ENCODE data around the gene SCAMP2.

The SCAMP2 gene

DNA sequence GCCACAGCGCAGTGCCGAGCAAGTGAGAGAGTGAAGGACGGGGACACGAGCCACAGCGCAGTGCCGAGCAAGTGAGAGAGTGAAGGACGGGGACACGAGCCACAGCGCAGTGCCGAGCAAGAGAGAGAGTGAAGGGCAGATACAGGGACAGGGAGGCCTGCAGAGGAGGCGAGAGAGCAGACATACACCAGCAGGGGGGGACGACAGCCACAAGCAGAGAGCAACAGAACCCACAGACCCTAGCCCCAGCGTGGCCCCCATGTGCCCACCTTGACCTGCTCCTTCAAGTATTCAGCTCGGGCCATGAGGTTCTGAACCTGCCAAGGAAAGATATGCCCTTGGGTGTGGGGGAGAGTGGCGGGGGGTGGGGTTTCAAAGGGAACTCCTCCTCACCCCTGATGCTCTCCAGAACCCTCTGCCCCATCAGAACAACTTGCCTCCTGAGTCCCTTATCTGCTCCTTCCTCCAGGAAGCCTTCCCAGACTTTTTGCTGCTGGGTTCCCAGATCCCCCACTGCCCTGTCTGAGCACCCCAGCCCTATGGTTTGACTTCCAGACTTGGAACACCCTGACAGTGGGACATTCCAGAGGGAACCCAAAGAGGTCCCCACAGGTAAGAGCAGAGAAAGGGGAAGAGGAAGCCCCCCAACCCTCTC is 35.6 kb downstream of the SCAMP2 start:
- no peak for DNase-seq (ENCODE audit: low read depth)

DNA sequence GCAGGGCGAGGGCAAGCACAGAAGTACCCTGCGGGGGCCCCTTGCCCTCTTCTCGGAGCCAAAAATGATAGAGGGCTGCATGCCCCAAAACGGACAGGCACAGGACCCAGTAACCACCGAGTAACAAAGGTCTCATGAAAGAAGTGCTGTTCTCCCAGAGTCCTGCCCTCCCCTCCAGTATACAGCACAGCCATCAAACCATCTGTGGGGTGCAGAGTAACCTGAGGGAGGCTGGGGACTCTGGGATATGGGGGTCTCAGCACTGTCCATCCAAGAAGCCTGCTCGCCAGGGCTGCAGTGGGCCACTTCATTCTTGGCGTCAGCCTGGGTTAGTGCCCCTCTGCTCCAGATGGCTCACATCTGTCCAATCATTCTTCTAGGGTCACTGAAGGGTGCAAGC is 36.3 kb downstream of the SCAMP2 start:
- no peak for DNase-seq (ENCODE audit: low read depth)

DNA sequence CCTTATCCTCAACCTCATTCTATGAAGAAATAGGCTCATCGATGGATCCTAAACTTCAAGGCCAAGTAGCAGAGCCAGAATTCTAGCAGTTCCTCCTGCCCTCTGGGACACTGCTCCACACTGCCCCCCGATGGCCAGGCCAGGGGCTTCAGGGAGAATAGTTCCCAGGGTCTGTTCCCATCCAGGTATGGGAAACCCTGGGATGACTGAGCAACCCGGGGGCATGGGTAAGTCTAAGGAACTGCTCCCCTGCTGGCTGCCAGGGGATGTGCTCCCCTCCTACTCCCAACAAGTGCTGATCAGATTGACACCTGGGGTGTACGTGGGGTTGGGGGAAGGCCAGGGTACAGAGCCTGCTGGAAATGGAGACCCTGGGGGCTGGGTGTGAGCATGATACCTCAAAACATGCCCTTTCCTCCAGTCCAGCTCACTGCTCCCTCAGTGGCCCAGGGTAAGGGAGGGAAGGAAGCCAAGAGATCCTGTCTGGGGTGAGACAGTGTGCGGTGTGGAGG is 37.8 kb downstream of the SCAMP2 start:
- peak; percentile 16 for DNase-seq (ENCODE audit: low read depth)

DNA sequence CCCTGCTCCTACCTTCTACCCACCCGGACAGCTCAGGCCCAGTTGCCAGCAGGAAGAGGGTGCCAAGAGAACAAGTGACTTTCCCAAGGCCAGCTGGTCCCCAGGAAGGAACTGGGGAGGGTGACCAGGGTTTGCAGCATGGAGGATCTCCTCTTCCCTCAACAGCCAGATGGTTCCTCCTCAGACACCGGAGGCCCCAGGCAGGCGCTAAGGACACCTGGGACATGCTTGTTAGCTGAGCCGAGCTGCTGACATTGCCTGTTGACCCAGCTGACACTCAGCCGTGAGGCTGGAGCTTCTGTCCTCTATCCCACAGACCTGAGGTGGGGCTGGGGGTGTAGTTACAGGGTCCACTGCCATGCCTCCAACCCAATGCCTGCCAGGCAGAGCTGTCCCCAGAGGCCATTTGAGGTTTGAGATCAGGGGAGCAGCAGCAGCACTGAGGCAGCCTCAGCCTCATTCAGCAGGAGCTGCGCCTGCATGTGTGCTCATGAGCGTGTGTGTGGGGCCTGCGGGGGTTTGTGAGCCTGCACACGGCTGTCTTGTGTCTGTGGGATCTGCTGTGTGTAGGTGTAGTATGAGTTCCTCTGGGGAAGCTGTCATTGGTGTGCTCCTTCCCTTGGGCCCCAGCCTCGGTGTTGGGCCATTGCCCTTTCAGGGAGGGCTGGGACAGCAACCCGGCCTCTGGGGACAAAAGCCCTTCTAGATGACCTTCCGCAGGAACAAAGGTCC is 39.6 kb downstream of the SCAMP2 start:
- DNase-seq (ENCODE audit: low read depth) = no peak

DNA sequence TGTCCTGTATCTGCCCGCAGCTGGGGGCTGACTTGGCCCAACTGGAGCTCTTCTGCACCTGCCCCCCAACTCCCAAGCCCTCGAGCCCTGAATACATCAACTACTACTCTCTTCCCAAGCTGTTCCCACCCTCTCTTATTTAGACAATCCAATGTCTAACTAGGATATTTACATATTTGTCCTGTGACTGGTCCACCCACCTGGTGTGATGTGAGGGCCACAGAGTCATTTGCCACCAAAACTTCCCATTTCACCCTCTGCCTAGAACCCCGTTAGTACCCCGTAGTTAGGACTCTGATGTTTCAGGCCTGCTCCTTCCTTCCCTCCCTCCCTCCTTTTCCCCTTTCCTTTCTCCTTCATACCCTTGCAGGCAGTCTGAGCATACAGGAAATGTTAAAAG is 40.3 kb downstream of the SCAMP2 start:
- no peak for DNase-seq (ENCODE audit: low read depth)

DNA sequence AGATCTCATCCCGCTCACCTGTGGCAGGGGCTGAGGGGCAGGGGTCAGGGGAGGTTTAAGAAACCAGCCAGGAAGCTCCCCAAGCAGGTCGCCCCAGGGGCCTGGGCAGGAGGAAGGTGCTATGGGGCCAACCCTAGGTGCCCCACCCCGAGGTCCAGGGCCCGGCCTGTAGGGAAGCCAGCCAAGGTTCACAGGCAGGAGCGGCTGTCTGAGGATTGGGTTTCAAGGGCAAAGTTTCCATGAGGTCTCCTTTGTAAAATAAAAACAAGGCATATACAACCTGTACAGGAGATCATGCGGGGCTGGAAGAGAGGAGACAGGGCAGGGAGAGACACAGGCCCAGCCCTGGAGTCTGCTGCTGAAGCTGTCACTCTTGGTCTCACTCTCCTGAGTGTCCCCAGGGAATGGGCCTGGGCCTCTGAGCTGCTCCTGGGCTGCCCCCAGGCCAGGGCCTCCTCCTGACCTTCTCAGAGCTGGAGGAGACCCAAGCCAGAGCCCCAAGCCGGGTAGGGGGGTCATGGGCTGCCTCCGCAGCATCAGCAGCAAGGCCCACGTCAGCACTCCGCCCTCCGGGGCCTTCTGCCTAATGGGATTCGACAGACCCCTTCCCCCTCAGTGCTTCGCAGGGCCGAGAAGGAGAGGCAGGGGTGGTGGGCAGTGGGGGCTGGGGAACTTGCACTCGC is 41.2 kb downstream of the SCAMP2 start:
- DNase-seq (ENCODE audit: low read depth) = no peak

DNA sequence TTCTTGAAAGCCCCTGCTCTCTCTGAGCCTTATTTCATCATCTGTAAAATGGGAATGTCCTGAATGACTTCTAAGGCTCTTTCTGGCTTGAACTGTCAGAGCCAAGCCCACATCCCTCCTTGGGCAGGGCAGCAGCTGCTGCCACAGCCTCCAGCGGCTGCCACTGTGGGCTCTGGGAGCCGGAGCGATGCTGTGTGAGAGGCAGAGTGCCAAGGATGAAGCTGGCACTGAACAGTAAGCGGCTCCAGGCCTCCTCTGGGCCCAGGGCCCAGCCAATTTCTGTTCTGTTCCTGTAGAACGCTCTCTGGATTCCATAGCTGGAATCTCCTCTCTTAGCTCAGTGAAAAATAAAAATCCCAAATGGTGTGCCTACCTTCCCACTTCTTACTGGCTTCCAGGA is 42.3 kb downstream of the SCAMP2 start:
- DNase-seq (ENCODE audit: low read depth) = no peak

DNA sequence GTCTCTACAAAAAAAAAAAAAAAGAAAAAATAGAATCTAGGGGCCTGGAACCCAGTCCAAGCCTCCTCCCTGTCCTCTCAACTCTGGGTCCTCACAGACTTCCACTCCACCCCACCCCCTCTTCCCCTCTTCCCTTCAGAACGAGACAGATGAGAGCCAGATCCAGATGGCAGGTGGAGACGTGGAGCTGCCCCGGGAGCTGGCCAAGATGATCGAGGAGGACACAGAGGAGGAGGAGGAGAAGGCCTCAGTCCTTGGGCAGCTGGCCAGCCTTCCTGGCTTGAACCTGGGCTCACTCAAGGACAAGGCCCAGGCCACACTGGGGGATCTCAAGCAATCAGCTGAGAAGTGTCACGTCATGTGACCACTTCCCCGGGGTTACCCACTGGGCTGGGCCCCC is 43.2 kb downstream of the SCAMP2 start:
- no peak for DNase-seq (ENCODE audit: low read depth)

DNA sequence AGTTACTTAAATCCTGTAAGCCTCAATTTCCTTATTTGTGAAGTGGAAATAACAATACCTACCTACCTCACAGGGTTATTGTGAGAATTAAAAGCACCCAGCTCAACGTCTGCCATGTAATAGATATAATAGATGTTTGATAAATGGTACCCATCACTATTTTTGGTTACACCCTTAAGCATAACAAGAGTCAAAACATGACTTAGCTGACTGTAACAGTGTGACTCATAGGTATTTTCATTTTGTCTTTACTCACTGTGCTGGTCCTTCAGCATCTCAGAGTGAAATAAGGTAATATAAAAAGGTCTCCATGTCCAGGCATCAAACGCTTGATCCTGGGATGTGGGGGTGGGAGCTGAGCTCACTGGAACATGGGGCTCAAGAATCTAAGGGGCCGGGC is 43.7 kb downstream of the SCAMP2 start:
- DNase-seq (ENCODE audit: low read depth) = peak; percentile 20

DNA sequence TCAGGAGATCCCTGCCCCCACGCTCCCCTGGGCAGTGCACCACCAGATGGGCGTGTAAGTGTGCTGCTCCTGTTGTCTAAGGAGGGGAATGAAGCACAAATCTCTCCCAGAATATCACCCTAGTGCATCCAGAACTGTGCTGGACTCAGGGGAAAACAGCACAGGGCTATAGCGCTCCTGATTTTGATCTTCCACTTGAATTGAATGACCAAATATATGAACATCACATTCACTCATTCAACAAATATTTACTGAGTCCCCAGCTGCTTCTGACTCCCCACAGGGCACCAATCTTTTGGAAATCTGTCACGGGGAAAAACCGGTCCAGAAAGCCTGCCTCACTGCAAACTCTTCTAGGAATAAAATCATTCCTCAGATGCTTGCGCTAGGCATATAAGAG is 44.3 kb downstream of the SCAMP2 start:
- no peak for DNase-seq (ENCODE audit: low read depth)

DNA sequence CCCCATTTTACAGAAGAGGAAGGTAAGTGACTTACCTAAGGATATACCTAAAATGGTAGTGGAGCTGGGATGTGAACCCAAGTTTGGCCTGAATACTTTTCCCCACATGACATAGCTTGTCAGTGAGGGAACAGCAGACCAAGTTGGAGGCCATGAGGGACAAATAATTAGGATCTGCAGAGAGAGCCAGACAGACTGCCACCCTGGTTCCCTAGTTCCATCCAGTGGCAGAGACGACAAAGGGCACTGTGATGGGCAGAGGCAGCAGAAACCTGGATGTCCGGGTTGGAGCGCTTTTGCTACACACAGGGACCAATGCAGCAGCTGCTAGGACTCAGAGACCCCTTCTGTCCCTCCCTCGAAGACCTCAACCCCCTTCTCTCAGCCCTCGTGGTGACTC is 45.6 kb downstream of the SCAMP2 start:
- no peak for DNase-seq (ENCODE audit: low read depth)

DNA sequence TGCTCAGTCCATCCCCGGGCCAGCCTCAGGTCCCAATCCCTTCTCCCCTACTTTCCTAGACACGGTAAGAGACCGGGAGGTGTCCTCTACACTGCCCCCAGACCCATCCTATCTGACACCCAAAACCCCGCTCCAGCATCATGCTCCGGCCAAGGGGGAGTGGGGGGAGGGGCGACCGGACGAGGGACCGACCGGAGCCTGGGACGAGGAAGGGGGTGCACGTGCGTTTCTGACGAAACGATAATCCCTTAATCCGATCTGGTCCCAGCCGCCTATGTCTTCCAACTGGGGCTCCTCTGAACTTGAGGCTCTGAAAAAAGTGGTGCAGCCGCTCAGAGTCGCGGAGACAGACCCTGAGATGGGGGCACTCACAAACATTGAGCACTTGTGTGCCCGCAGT is 46.2 kb downstream of the SCAMP2 start:
- no peak for DNase-seq (ENCODE audit: low read depth)

DNA sequence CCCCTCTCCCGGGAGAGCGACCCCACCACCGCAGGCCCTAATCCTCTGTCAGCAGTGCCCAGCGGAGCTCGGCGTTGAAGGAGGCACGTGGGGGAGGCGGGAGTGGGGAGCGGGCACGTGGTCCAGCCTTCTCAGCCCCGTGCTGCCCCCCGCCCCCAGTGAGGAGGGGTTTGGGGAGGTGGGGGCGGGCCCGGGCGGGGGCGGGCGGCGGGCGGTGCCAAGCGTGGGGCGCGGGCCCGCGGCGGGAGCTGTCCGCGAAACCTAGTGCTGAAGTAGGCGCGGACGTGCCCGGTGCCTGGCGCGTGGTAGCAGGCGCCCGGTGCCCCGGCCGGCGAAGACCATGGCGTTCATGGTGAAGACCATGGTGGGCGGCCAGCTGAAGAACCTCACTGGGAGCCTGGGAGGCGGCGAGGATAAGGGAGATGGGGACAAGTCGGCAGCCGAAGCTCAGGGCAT is 46.8 kb downstream of the SCAMP2 start, which contains the start of gene CPLX3:
Gene CPLX3, plus strand, starts transcription at position 264 of the 456 bp plus-strand sequence. Its CDS starts 77 bp downstream, at position 341.
- no peak for DNase-seq (ENCODE audit: low read depth)

DNA sequence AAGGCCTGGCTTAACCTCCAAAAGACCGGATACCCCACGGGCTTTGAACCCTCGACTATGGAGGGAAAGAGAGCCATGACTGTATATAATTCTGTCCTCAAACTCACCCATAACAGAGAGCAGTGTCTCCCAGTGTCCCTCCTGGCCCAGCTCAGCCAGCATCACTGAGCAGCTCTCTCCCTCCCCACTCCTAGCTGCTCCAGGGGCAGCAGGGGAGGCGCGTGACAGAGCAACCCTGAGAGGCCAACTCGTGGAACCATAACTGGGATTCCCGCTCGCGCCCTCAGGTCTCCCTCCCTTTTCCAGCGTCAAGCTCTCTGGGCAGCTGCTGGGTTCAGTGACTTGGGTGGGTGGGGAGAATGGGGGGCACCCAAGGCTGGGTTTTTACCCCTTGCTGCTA is 47.3 kb downstream of the SCAMP2 start:
- no peak for DNase-seq (ENCODE audit: low read depth)

DNA sequence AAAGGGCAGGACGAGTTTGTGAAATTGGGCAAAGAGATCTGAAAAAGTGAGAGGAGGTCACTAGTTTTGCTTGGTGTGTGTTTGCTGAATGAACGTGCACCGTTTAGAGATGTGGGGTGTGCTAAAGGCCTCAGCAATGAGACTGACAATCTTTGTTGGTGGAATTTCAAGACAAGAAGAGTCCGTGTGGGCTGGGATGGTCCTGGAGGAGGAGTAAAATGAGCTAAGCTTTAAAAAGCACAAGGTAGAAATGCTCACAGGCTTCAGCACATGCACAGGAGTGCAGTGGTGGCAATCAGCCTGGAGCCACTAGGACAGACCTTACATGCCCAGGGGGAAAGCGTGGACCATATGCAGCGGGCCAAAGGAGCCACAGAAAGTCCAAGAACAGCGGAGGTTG is 48.2 kb downstream of the SCAMP2 start:
- no peak for DNase-seq (ENCODE audit: low read depth)

DNA sequence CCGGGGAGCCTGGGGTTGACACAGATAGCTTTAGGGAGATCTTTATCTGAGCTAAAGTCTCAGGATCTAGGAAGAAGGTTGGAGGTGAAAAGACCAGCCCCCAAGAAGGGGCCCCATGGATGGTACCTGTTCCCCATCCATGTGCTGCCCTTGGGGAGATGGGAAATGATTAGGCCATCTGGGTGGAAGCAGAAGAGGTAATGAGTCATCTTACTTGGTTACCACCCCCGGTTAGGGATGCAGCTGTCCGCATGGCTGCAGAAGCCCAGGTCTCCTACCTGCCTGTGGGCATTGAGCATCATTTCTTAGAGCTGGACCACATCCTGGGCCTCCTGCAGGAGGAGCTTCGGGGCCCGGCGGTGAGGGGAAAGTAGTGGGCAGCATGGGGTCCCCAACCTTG is 49.8 kb downstream of the SCAMP2 start:
- no peak for DNase-seq (ENCODE audit: low read depth)

DNA sequence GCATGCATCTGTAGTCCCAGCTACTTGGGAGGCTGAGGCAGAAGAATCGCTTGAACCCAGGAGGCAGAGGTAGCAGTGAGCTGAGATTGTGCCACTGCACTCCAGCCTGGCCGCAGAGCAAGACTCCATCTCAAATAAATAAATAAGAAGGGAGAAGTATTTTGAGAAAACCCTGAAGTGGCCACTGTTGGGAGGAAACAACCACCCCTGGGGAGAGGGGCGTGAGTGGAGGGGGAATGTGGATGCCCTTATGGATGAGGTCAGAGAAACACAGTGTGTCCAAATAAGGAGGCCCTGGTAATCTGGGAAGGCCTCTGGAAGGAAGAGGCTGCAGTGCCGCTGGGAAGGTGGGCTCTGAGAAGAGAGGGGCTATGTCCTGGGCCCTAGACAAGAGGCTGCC is 50.9 kb downstream of the SCAMP2 start:
- no peak for DNase-seq (ENCODE audit: low read depth)

DNA sequence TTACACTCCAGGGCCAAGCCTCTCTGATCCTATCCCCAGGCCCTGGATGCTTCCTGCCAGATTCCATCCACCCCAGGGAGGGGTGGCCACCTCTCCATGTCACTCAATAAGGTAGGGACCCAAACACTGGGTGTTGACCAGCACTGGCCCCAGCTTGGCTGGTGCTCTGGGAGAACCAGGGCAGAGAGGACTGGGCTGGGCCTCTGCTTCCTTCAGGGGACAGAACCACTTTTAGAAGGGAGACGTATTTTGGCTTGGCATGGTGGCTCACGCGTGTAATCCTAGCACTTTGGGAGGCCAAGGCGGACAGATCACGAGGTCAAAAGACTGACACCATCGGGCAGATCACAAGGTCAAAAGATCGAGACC is 51.4 kb downstream of the SCAMP2 start:
- no peak for DNase-seq (ENCODE audit: low read depth)

DNA sequence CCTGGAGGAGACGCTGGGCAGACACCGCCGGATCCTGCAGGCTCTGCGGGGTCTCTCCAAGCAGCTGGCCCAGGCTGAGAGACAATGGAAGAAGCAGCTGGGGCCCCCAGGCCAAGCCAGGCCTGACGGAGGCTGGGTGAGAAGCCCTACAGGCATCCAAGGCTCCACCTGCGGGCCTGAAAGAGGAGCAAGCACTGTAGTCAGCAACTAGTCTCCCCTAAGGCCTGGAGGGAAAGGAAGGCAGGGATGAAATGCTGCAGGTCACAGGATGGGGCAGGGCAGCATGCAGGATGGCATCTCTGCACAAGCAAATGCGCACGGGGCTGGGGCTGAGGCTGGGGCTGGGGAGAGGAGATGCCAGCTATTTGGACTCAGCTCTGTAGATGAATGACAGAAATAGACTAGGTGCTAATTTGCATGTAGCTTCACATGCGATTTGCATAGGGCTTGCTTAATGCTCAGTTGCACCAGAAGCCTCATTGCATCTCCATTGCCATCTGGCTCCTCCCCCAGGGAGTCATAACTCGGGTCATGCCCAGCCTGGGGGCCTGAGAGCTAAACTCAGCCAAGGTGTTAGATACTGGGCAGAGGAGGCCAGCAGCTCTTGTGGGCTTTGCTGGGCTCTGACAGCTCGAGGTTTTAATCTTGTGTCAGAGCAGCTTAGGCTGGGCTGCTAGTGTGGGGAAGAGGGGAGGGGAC is 51.9 kb downstream of the SCAMP2 start:
- DNase-seq (ENCODE audit: low read depth) = no peak

DNA sequence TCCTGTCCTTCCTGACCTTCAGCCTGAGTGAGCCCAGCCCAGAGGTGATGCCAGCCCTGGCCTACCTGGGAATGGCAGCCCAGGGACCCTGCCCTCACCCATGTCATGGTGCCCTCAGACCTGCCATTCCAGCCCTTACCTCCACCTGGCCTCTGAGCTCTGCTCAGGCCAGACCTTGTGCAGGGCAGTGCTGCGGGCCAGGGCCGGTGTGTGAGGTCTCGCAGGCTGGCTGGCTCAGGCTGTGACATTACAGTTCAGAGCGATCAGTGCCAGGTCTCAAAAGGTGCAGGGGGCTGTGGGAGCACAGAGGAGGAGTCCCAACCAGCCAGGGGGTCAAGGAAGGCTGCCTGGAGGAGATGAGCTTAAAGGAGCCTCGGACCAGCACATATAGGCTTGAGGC is 53.1 kb downstream of the SCAMP2 start:
- no peak for DNase-seq (ENCODE audit: low read depth)

DNA sequence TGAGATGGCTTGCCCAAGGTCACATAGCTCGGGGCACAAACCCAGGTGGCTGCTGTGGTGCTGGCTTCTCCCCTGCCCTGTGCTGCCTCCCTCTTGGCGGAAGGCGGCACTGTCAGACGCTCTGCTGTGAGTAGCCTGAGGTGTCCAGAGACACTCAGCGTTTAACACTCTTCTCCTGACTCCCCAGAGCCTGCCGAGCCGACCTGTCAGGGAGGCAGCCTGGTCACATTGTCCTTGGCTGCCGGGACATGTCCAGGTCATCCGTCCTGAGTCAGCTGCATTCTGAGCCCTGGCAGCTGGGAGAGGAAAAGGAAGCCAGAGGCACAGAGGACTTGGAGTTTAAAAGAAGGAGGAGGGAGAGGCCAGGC is 55.8 kb downstream of the SCAMP2 start:
- DNase-seq (ENCODE audit: low read depth) = no peak

DNA sequence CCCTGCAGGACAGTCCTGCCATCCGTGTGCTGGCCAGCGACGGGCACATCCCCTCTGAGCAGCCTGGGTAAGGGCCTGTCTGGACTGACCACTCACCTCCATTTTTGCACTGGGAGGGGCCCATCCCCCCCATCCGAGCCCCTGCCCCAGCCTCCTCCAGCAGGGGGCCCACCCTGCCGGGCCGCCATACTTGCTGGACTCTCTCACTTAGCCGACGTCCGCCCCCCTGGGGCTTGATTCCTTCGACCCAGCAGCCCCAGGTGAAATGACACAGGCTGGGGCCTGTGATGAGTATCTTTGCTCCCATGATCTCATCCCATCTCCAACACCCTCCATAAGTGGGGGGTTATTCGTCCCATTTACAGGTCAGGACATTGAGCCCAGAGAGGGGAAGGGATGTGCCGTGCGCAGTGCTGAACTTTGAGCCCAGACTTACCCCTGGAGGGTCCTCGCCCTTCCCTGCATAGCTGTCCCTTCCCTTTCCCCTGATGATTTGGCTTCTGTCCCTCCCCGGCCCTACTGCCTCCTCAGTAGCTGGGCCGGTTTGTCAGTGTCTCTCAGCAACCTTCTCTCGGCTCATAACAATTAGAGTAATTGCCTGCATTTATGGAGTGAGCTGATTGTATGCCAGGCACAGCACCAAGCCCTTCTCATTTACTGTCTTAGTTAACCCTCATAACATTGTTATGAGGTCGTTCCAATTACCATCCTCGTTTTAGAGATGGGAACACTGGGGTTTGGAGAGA is 56.4 kb downstream of the SCAMP2 start:
- DNase-seq (ENCODE audit: low read depth) = no peak

Data from HS-5 (cell line).